IMR-90 (cell line): Measurements from ENCODE around the gene INO80. TPM values are rescaled to one million over a fixed set of nuclear protein-coding genes. Genes with fewer than 3 reads are reported as not detected.

Source experiments
- ATAC-seq: fragments of 200-7000 bp; cut with Tn5 transposase; 2 replicates; pipeline ENCODE4 v1.9.1; 2020; ENCODE audit warnings: low read depth, mild to moderate bottlenecking, moderate library complexity
- BruUV-seq: library from RNA; stranded (reverse); fragments of 400-500 nt; replicated peaks from 2 replicates; lab custom pipeline; 2021; lab: Mats Ljungman, UMichigan
- CTCF ChIA-PET: fragments of 300-600 bp; formaldehyde crosslinking; extraction: SDS; loops from one replicate; lab custom pipeline; 2021; ENCODE audit warnings: antibody characterized with exemption; lab: Yijun Ruan, JAX
- POLR2A ChIA-PET: fragments of 300-600 bp; sonication (Branson Sonifier 250); formaldehyde crosslinking; loops from one replicate; lab custom pipeline; 2022; ENCODE audit warnings: antibody characterized with exemption; ENCODE audit not compliant: unreplicated experiment; lab: Charles Lee
- DNase-seq: peaks from one replicate; pipeline ENCODE4 v3.0.0; 2013
- H2AFZ ChIP-seq: replicated peaks from 2 replicates; pipeline ENCODE3; 2013; ENCODE audit warnings: low read length, mild to moderate bottlenecking; ENCODE audit not compliant: poor library complexity
- H2AK5ac ChIP-seq: 2 replicates; pipeline ENCODE4 v1.6.1; 2013; ENCODE audit warnings: low read depth, low read length, inconsistent platforms
- H2AK9ac ChIP-seq: replicated peaks from 2 replicates; pipeline ENCODE3; 2013; ENCODE audit warnings: mild to moderate bottlenecking, low read depth, low read length, moderate library complexity; ENCODE audit not compliant: poor library complexity
- H2BK120ac ChIP-seq: 2 replicates; pipeline ENCODE4 v1.6.1; 2013; ENCODE audit warnings: low read depth, low read length, inconsistent platforms
- H2BK15ac ChIP-seq: 3 replicates; pipeline ENCODE4 v1.6.1; 2013; ENCODE audit warnings: low read depth, low read length, inconsistent platforms
- H2BK20ac ChIP-seq: 2 replicates; pipeline ENCODE4 v1.6.1; 2013; ENCODE audit warnings: low read depth, mild to moderate bottlenecking, inconsistent platforms, low read length, moderate library complexity
- H2BK5ac ChIP-seq: 2 replicates; pipeline ENCODE4 v1.6.1; 2013; ENCODE audit warnings: mild to moderate bottlenecking, low read depth, low read length, inconsistent platforms; ENCODE audit not compliant: poor library complexity, severe bottlenecking
- H3K14ac ChIP-seq: replicated peaks from 2 replicates; pipeline ENCODE4 v1.6.1; 2013; ENCODE audit warnings: low read depth, low read length, inconsistent platforms
- H3K18ac ChIP-seq: 2 replicates; pipeline ENCODE4 v1.6.1; 2013; ENCODE audit warnings: low read depth, low read length, control low read depth
- H3K23ac ChIP-seq: 2 replicates; pipeline ENCODE4 v1.6.1; 2013; ENCODE audit warnings: low read depth, low read length, inconsistent platforms
- H3K27ac ChIP-seq: 2 replicates; pipeline ENCODE4 v1.5.1; 2013; ENCODE audit warnings: mild to moderate bottlenecking, control low read depth, low read length; ENCODE audit not compliant: insufficient read depth
- H3K27me3 ChIP-seq: 2 replicates; pipeline ENCODE4 v1.6.1; 2013; ENCODE audit warnings: low read length; ENCODE audit not compliant: control insufficient read depth, insufficient read depth
- H3K36me3 ChIP-seq: 2 replicates; pipeline ENCODE4 v1.6.1; 2013; ENCODE audit warnings: low read length, mixed read lengths; ENCODE audit not compliant: control insufficient read depth, insufficient read depth
- H3K4ac ChIP-seq: 2 replicates; pipeline ENCODE4 v1.6.1; 2013; ENCODE audit warnings: low read depth, low read length, inconsistent platforms
- H3K4me1 ChIP-seq: 2 replicates; pipeline ENCODE4 v1.6.1; 2013; ENCODE audit warnings: low read length, mixed read lengths; ENCODE audit not compliant: control insufficient read depth, insufficient read depth
- H3K4me2 ChIP-seq: 2 replicates; pipeline ENCODE4 v1.6.1; 2013; ENCODE audit warnings: low read depth, mild to moderate bottlenecking, control low read depth, low read length, moderate library complexity
- H3K4me3 ChIP-seq: 2 replicates; pipeline ENCODE4 v1.5.1; 2013; ENCODE audit warnings: low read depth, mild to moderate bottlenecking, control low read depth, low read length, moderate library complexity; ENCODE audit not compliant: insufficient read depth
- H3K56ac ChIP-seq: 2 replicates; pipeline ENCODE4 v1.6.1; 2013; ENCODE audit warnings: low read length, inconsistent platforms; ENCODE audit not compliant: insufficient read depth; ENCODE audit errors: extremely low read depth
- H3K79me1 ChIP-seq, 2 experiments: 2 replicates each; pipeline ENCODE4 v1.6.1; 2013; ENCODE audit warnings: low read length in 2 of 2, inconsistent platforms in 1 of 2, low read depth in 1 of 2
- H3K9ac ChIP-seq: 2 replicates; pipeline ENCODE4 v1.6.1; 2013; ENCODE audit warnings: low read depth, low read length, control low read depth
- H3K9me1 ChIP-seq: 2 replicates; pipeline ENCODE4 v1.6.1; 2013; ENCODE audit warnings: low read length, inconsistent platforms; ENCODE audit not compliant: insufficient read depth
- H3K9me3 ChIP-seq: 2 replicates; pipeline ENCODE4 v1.6.1; 2013; ENCODE audit warnings: low read length; ENCODE audit not compliant: control insufficient read depth, insufficient read depth
- H4K20me1 ChIP-seq: 2 replicates; pipeline ENCODE4 v1.6.1; 2013; ENCODE audit warnings: low read length, inconsistent platforms; ENCODE audit not compliant: insufficient read depth
- H4K5ac ChIP-seq: 2 replicates; pipeline ENCODE4 v1.6.1; 2013; ENCODE audit warnings: mild to moderate bottlenecking, low read depth, low read length, control low read depth
- H4K8ac ChIP-seq, 2 experiments: 2 replicates each; pipeline ENCODE4 v1.6.1; 2013; ENCODE audit warnings: low read depth in 2 of 2, low read length in 2 of 2, control low read depth in 1 of 2, inconsistent platforms in 1 of 2
- H4K91ac ChIP-seq: 2 replicates; pipeline ENCODE4 v1.6.1; 2013; ENCODE audit warnings: low read depth, low read length, inconsistent platforms; ENCODE audit not compliant: insufficient read depth
- BHLHE40 ChIP-seq: fragments of 150-350 bp; IDR thresholded peaks from 2 replicates; pipeline ENCODE4 v1.6.1; 2016; ENCODE audit warnings: mild to moderate bottlenecking, low read depth, low read length
- MAZ ChIP-seq: IDR thresholded peaks from 2 replicates; pipeline ENCODE4 v1.6.1; 2012; ENCODE audit warnings: low read depth, mild to moderate bottlenecking, low read length, improper control_type of control experiment, moderate library complexity, borderline replicate concordance
- MXI1 ChIP-seq: IDR thresholded peaks from 2 replicates; pipeline ENCODE4 v1.6.1; 2012; ENCODE audit warnings: low read depth, mild to moderate bottlenecking, low read length, moderate library complexity, borderline replicate concordance
- RAD21 ChIP-seq: IDR thresholded peaks from 2 replicates; pipeline ENCODE4 v1.6.1; 2012; ENCODE audit warnings: low read length, improper control_type of control experiment
- WGBS, 2 experiments: methylation state at CpG; one replicate each; pipeline versions ENCODE4 v1.1.5 to v1.1.7; 2013; ENCODE audit warnings: missing lambda C conversion rate in 2 of 2; ENCODE audit not compliant: insufficient read length in 1 of 2; ENCODE audit errors: extremely low coverage in 2 of 2; 5-methylcytosine and 5-hydroxymethylcytosine counted together
- dilution Hi-C: fragments of 300-500 bp; cut with HindIII; formaldehyde crosslinking; loops from one replicate; pipeline ENCODE4 v1.14.3; 2018; ENCODE audit warnings: low sequenced_read_pairs; ENCODE audit not compliant: unreplicated experiment
- in situ Hi-C: fragments of 300-500 bp; cut with MboI; formaldehyde crosslinking; loops from 3 replicates; pipeline ENCODE4 v1.14.3; 2019; ENCODE audit warnings: low sequenced_read_pairs, inconsistent platforms, mixed read lengths
- intact Hi-C: fragments of 100-400 bp; cut with micrococcal nuclease; formaldehyde crosslinking; loops from 2 replicates; pipeline ENCODE4 v1.10.0; 2022
- polyA plus RNA-seq, 3 experiments: library from polyadenylated mRNA; depleted of rRNA; stranded (reverse); fragments of >200 nt; gene quantifications; 2 replicates each; pipeline ENCODE4 v1.2.3, GENCODE V29; 2012; ENCODE audit warnings: low replicate concordance in 1 of 3
- total RNA-seq: library from RNA; depleted of rRNA; stranded (reverse); fragments of >200 nt; gene quantifications from 2 replicates; pipeline ENCODE4 v1.2.3, GENCODE V29; 2012
- TF ChIP-seq, protein P1 (sequence below): fragments of 150-350 bp; IDR thresholded peaks from 2 replicates; pipeline ENCODE4 v1.6.1; 2016; ENCODE audit warnings: low read depth, mild to moderate bottlenecking, low read length, moderate library complexity, borderline replicate concordance
- TF ChIP-seq, protein P2 (sequence below): fragments of 150-350 bp; IDR thresholded peaks from 2 replicates; pipeline ENCODE4 v1.6.1; 2017; ENCODE audit warnings: mild to moderate bottlenecking, antibody characterized with exemption, low read length, low read depth

INO80 gene
- total and polyA plus RNA-seq, 2 of the 4 experiments (the other 2 are of a cell fraction): 6.0 to 13.3 TPM

DNA sequence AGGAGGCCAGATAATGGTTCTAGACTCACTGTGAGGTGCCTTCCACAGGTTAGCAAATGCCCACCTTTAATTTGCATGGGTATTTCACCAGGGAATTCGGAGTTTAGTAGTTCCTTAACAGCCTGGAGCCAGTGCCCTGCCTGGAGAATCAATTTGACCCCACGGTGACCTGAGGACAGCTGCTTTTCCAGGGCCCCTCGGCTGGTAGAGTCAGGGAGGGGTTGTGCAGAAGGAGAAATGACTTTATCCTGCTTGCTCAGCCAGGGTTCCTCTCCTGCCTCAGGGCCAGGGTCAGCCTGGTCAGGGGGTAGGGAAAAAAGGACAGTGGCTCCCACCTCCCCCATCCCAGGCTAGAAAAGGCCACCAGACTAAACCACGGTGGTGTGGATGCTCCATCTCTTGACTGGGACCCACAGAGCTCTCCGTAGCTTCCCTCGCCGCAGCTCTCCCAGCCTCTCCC, 175.0 kb downstream of the INO80 start (continued):
- TF ChIP-seq, protein P1, sequence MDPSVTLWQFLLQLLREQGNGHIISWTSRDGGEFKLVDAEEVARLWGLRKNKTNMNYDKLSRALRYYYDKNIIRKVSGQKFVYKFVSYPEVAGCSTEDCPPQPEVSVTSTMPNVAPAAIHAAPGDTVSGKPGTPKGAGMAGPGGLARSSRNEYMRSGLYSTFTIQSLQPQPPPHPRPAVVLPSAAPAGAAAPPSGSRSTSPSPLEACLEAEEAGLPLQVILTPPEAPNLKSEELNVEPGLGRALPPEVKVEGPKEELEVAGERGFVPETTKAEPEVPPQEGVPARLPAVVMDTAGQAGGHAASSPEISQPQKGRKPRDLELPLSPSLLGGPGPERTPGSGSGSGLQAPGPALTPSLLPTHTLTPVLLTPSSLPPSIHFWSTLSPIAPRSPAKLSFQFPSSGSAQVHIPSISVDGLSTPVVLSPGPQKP: no peak

DNA sequence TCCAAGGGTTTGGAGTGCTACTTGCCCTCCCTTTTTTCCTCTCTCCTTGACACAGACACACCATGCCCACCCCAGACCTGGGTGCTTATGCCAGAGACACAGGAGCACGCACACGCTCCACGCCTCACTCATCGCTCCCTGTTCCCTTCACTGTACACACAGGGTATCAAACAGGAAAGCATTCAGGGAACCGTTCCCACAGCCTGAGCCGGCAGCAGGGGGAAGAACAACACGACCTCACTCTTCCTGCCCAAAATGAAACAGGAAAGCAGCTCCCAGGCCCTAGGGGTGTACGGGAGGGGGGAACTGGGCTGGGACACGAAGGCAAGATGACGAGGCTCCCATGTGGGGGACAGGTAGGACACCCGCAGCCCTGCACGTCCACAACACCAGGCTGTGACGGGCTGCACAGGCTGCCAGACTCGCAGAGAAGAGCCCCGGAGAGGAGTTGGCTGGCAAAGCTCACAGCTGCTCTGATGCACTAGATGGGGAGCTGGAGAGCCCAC, 175.7 kb downstream of the INO80 start:
- Histone ChIP-seq H3K36me3 (peaks cover 9% of the 10 kb centered on the region), H3K27ac (peak overlapping the region; percentile 25; the same call in 1 of the 2 replicates), H4K91ac (peak overlapping the region; percentile 88), H2BK5ac (peak overlapping the region; percentile 15), H3K27me3 (no peaks in the 10 kb centered on the region), H4K20me1 (peaks cover 7% of the 10 kb centered on the region; the same call in 1 of the 2 replicates), H3K79me1 (peaks cover 14 to 48% of the 10 kb centered on the region in 2 experiments; a peak in 3 of 4 replicates), H2AFZ (peak overlapping the region; percentile 80), H2BK20ac (peak overlapping the region; percentile 38; the same call in 1 of the 2 replicates), H2BK15ac (peak overlapping the region; percentile 69; the same call in 2 of the 3 replicates), H3K9me3 (no peaks in the 10 kb centered on the region), H3K9ac (no peak overlapping the region), H3K4me3 (no peak overlapping the region), H2BK120ac (peak overlapping the region; percentile 78), H2AK5ac (peak overlapping the region; percentile 84), H3K14ac (peak overlapping the region; percentile 82), H3K56ac (0 out of 2 replicates have a peak overlapping the region, but pooled peaks have one; percentile 44), H4K8ac (peak overlapping the region; percentile 75 to 96), H3K4me1 (peaks cover 21% of the 10 kb centered on the region), H4K5ac (peak overlapping the region; percentile 72), H3K23ac (0 out of 2 replicates have a peak overlapping the region, but pooled peaks have one; percentile 7), H3K9me1 (peaks cover 21% of the 10 kb centered on the region), H3K4ac (peak overlapping the region; percentile 87), H2AK9ac (peak overlapping the region; percentile 96), H3K4me2 (no peak overlapping the region), H3K18ac (no peak overlapping the region)
- no peak for TF ChIP-seq RAD21
- no peak for TF ChIP-seq MXI1
- no peak for TF ChIP-seq MAZ
- no peak for TF ChIP-seq BHLHE40
- TF ChIP-seq, protein P2, sequence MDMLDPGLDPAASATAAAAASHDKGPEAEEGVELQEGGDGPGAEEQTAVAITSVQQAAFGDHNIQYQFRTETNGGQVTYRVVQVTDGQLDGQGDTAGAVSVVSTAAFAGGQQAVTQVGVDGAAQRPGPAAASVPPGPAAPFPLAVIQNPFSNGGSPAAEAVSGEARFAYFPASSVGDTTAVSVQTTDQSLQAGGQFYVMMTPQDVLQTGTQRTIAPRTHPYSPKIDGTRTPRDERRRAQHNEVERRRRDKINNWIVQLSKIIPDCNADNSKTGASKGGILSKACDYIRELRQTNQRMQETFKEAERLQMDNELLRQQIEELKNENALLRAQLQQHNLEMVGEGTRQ: no peak
- intact Hi-C loops (loop anchor here (5.0 kb wide), 1 partner anchor 82 kb away; no protein-coding TSS in a partner anchor), dilution Hi-C loops (no loop called here), in situ Hi-C loops (loop anchor here (5.0 kb wide), 1 partner anchor 82 kb away; no protein-coding TSS in a partner anchor)
- no TSS peak for BruUV-seq
- ChIA-PET POLR2A (interaction anchor here (0.6 kb wide), 1 partner anchor 21 kb away, joined by 3 read pairs; no protein-coding TSS in a partner anchor), CTCF (interaction anchor here (1.5 to 3.6 kb wide), 5 partner anchors 10 to 245 kb away, joined by 5 to 39 read pairs (median 12); partner anchors contain the start of gene CHAC1)
- WGBS, 2 experiments: 69% methylated on average over 8 of the region's 15 CpGs; no CpG with 5 or more reads in 1 of the 2 experiments
- DNase-seq (no peak), ATAC-seq (no peak)
